CD4-positive, alpha-beta T cell treated with Interleukin-17A for 4 hours (primary cell): Measurements from ENCODE around the gene LRTM2.
"Not testable (repeated sequence)": the region's sequence is repeated elsewhere in the genome, so short reads cannot be mapped to it uniquely, and the experiment has no call there.

Experiments used
- DNase-seq: peaks from one replicate; pipeline ENCODE4 v3.0.0-alpha.2; 2020; ENCODE audit warnings: mixed read lengths

Gene LRTM2

DNA sequence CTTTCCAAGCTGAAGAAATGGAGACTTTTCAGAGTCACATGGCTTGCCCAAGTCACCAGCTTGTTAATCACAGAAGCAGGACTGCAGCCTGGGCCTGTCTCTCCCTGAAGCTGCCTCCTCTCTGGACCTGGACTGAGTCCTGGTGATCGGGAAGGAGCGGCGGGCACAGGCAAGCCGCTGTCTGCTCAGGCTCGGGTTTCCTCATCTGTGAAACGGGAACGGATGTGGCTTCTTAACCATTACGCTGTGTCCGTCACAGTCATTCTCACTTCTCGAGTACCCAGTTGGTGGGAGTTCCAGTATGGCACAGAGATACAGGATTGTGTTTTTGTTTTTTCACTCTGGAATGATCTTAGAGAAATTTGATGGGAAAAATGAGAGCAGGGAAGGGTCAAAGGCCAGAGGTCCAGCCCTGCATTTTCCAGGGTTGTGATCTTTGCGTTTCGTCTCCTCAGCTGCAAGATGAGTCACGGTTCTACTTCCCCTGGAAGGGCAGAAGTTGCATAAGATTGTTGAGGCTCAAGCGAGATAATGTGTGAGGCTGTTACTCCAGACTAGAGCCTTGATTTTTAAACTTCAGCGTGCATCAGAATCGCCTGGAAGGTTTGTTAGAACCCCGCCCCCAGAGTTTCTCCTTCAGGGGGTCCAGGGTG lies 7.6 kb upstream of the LRTM2 start:
- DNase-seq, result no peak

DNA sequence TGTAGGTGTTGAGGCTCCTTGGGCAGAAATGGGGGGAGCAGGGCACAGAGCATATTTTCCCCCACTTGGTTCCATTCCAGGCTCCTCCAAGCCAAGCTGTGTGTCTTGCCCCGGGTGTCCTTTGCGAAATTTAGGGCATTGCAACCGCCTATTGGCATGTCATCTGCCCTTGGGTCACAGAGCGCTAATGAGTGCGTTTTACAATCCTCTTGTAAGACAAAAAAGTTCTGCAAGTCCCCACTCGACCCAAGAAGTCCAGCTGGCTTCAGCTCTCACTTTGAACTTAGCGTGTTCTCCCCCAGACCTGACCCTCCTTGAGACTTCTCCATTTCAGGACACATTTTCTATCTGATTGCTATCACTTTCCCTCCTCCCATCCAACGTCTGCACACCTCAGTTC lies 6.1 kb upstream of the LRTM2 start:
- DNase-seq, result no peak

DNA sequence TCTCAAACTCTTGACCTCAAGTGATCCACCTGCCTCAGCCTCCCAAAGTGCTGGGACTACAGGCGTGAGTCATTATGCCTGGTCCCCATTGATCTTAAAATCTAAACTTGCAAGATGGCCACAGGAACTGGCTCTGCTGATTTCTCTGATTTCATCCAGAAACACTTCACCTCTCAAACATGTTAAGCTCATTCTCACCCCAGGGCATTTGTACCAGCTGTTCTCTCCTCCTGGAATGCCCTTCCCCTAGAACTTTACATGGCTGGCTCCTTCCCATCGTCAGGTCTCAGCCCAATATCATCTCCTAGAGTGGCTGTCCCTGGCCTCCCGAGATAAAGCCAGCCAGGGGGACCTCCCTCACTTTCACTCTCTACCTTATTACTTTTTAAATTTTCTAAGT lies 5.3 kb upstream of the LRTM2 start:
- DNase-seq, result no peak

DNA sequence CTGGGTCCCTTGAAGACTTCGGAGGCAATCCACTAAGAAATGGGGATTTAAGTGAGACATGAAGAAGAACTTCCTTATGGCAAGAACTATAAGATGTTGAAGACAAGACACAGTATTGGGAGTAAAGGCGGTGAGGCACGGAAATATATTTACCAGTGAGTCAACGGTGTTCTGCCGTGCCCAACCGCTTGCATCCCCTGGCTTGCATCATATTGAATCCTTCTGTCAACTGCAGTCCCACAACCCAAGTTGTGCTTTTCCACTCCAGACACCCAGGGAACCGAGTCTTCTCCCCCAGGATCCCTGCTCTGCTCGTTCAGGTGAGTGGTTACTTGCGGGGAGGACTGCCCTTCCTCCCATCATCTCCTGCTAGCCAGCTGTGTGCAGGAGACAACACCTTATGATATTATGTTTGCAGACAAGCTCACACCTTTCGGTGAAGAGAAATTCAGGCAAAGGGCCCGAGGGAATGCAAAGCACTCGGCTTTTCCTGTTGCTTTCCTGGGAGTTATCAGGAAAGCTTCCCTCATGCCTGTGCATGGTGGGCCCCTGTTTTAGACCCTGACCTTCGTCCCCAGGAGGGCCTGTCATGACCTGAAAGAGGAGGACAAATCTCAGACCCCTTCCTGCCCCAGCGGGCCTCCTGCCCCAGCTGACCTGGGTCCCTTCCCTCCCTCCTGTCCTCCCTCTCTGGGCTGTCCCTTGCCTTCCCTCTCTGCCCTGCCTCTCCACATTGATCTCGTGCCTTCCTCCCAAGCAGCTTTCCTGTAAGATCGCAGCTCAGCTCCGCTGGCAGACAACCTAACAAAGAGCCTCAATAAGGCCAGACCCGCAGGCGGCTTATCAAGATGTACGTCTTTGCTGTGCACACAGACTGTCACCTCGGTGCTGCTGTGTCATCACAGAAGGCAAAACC lies 4.3 kb upstream of the LRTM2 start:
- no peak for DNase-seq

DNA sequence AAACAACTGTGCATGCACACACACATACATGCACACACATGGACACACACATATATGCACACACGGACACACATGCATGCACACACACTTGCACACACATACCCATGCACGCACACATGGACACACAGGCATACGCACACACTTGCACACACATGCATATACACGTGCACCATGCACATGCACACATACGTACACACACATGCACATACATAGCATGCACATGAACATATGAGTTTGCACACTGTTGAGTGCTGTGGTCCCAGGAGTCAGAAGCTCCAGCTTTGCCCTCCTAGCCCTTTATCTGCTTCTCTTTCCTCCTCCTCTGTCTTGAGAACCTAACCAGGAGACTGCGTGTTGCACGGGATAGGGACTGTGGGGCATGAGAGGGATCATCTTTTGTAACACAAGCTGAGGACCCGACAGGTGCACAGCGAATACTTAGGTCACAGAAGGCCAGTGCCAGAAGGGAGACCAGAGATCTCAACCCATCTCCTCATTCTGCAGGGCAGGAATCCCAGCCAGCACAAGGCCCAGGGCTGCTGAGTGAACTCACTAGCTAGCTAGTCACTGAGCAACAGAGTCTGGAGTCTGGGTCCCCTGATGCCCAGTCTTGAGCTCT lies 3.5 kb upstream of the LRTM2 start:
- no peak for DNase-seq

DNA sequence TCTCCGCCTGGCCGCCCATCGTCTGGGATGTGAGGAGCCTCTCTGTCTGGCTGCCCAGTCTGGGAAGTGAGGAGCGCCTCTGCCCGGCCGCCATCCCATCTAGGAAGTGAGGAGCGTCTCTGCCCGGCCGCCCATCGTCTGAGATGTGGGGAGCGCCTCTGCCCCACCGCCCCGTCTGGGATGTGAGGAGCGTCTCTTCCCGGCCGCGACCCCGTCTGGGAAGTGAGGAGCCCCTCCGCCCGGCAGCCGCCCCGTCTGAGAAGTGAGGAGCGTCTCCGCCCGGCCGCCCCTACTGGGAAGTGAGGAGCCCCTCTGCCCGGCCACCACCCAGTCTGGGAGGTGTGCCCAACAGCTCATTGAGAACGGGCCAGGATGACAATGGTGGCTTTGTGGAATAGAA lies 2.4 kb upstream of the LRTM2 start:
- not testable (repeated sequence) for DNase-seq

DNA sequence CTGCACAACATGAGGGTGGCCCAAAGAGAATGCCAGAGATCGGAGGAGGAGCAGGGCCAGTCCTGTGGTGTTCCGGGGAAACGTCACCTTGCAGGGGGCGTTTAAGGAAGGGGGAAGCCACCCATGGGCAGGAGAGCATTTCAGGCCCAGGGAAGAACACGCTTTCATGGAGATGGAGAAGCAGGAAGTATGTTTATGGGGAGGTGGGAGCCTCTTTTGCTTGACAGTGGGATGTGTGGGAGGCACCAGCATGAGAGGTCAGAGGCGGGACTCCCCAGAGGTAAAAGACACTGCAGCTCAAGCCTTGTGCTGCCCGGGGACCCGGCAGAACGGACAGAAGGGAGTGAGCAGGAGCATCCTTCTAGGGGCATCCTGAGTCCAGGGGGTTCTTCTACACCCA lies 1.3 kb upstream of the LRTM2 start:
- DNase-seq, result no peak

DNA sequence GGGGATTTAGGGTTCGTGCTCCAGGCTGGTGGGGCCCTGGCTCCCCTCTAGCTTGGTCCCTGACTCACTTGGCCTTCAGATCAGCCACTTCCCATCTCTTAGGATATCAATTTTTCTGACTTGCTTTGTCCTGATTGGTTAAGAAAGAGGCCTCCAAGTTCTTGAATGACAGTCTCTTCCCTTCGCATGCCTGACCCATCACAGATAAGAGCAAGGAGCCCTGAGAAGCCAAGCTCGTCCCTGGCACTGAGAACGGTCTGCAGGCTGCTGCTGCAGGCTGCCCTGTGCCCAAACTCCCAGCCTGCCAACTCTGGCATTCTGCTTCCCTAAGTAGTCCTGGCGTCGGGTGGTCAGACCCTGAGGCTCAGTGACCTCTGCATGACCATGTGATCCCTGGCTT lies 794 bp upstream of the LRTM2 start:
- no peak for DNase-seq

DNA sequence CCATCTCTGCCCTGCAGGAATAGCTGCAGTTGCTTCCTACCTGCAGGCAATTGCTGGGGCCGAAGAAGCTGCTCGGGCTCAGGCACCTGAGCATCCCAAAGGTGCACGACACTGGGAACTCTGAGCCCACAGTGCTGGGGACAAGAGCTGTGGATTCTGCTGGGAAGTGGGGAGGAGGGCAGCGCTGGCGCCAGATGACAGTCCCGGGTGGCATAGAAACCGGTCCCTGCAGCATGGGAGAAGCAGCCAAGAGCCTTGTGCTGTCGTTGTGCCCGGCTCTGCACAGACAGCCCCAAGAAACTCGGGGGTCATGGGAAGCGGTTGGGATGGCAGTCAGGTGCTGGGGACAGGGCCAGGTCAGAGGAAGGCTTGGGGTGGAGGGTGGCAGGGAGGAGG lies 529 bp downstream of the LRTM2 start:
- DNase-seq, result no peak

DNA sequence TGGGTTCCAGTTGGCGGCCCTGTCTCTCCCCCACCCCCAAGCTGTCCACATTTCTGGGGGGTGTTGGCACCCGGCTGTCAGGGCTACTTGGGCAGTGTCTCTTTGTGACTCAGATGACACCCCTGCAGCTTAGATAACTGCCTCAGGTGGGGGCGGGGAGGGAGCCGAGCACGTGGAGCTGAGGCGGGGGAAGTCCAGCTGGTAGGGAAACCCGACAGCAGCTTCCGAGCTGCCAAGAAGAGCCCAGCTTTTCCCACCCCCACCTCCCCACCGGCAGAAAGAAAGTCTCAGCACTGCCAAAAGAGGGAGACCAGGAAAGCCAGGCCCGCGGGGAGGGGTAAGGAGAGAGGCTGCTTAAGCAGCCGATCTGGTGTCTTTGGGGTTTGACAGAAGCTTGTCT lies 1.4 kb downstream of the LRTM2 start:
- DNase-seq, result no peak

DNA sequence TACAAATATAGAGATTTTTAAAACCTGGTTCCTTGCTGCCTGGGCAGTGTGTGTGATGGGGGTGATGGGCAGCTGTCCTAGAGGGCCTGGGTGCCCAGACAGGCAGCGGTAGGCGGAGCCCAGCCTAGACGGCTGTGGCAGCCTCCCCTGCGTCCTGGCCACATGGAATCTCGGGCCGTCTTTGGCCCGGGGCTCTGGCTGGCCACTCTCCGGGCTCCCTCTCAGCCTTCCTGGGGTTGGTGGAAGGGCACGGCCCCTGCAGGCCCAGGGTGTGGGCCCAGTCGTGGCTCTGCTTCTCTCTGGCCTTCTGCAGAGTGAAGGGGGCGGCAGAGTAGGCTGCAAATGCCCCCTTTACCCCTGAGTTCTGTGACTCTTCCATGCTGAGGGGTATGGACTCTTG lies 2.3 kb downstream of the LRTM2 start:
- no peak for DNase-seq

DNA sequence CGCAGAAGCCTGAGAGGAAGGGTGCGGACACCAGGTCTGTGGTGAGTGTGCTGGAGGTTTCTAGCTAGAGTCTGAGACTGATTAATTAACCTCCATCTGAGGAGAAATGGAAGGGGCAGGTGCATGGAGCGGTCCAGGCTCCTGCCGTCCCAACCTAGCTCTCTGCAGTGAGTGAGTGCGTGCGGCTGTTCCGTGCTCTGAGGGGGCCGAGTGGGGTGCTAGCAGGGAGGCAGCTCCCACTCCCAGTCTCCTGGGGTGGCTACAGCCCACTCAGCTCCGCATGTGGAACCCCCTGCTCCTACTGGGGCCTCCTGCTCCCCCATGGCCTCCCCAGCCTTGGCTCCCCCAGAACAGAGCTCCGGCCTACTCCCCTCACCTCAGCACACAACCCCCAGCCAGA lies 2.9 kb downstream of the LRTM2 start:
- DNase-seq, result no peak

DNA sequence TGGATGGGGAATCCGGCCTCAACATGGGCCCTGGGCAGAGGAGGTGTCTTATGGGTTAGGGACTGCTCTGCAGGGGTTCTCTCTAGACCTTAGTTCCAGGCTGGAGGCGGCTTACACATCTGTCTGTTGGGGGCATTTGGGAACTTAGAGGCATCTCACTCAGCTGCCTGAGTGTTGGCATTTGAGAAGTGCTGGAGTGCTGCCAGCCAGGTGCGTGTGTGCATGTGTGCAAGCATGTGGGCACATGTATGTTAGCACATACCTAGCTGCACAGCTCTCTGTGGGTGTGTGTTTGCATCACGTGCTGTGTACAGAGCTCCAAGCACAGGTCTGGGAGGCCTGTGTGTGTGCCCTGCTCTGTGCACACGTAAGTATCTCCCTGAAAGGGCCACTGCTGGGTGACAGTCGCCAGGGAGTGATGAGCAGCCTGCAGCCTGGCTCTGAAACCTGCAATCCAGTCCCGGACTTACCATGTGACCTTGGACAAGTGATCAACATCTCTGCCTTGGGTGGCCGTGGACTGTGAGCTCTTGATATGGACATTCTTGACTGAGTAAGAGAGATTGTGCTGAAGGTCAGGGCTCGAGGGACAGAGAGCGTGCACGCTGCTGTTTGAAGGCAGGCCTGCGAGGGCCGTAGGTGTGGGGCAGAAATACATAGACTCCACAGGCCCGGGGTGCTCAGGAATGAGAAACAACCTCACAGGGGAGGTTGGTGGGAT lies 5.2 kb downstream of the LRTM2 start:
- DNase-seq, result no peak

DNA sequence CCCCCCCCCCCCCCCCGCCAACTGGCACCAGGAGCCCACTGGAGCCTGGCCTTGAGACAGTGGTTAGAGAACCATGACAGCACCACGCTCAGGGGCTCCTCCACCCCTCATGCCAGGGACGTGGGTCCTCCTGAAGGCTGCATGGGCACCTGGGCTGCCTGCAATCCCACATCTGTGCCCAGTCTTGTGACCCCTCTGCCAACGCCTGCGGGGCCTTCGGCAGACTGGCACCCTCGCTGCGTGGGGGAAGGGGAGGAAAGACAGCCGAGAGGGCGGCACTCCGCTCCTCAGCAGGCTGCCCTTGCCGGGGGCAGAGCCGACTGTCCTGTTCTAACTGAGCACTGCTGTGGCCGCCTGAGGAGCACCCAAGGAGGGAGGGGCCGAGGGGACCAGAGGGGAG lies 6.0 kb downstream of the LRTM2 start:
- DNase-seq, result no peak

DNA sequence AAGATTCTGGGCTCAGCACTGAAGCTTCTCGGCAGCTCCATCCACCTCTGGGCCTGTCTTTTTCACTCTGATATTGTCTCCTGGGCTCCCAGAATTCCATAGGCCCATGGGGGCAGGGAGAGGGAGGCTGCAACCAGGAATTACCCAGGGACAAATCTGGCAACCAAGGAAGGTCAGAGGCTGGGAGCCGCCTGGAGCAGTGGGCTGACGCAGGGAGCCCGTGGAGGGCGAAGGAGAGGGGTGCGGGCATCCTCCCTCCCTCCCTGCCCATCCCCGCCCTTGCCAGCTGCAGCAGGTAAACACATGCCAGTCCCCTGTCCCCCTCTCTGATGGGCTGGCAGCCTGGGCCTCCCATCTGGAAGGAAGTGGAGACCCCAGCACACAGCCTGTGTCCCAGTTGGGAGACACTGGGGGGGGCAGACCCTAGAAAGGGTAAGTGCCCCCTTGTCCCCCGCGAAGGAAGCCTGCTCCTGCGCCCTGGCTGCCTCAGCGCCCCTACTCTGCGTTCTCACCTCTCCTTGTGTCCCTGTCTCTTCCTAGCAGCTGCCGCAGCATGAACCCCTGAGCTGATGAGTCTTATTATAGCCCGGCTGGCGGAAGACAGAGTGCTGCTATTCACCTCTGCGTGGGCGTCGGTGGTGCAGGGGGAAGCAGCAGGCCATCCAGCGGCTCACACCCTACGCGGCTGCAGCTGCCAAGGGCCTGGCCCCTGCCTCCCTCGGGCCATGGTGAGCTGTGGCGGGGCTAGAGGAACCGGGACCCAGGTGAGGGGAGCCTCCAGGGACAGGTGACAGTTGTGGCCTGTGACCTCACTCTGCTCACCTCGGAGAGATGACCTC lies 6.7 kb downstream of the LRTM2 start:
- DNase-seq, result no peak

DNA sequence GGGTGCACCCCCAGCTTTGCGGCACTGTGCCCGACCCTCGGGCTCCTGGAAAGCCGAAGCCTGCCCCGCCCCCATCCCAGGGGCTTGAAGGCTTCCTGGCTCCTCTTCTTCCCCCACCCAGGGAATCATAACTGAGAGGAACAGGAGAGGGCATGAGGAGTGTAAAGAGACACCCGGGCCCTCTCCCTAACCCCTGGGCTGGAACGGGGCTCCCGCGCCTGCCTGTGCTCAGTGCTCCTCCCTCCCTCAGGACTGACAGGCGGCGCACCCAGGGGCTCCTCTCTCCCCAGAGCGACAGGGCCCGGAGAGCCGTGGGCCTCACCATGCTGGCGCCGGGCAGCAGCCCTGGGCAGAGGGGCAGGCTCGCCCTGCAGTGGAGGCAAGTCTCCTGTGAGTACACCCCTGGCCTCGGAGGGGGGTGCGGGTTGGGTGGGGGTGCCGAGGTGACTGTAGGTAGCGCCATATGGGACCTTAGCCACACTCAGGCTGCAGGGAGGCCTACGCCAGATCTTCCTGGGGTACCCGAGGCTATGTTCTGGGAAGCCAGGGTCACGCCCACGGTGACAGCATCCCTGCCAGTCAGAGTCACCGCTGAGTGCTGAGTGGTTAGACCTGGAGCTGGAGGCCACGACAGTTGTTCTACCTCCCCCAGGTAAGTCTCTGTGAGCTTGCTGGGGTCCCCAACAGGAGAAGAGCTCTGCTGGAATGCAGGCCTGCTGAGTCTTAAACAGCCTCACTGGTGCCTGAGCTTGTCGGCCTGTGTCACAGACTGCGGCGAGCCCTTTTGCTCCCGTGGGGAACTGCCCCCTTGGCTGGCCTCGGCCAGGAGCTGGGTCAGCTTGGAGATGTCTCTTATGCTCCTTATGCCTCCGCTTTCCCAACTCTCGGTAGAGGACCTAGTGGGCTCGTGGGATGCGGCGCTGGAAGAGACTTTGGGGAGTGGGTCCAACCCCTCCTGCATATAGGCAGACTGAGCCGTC lies 7.8 kb downstream of the LRTM2 start:
- DNase-seq, result no peak

DNA sequence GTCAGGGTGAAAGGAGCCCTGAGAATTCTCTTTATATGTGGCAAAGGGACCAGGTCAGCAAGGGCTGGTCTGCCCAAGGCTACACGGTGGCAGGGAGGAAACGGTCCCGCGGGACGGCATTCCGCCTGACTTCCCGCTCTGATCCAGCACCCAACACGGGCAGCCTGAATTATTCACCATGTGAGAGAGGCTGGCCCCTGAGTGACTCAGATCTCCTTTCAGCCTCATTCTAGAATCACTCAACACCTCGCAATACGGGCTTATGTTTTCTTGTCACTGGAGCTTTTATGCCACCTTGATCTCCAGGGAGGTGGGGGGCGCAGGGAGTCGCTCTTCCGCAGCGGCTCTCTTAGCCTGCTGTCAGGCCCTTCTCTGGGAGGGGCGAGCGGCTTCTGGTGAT lies 8.5 kb downstream of the LRTM2 start:
- DNase-seq, result no peak

DNA sequence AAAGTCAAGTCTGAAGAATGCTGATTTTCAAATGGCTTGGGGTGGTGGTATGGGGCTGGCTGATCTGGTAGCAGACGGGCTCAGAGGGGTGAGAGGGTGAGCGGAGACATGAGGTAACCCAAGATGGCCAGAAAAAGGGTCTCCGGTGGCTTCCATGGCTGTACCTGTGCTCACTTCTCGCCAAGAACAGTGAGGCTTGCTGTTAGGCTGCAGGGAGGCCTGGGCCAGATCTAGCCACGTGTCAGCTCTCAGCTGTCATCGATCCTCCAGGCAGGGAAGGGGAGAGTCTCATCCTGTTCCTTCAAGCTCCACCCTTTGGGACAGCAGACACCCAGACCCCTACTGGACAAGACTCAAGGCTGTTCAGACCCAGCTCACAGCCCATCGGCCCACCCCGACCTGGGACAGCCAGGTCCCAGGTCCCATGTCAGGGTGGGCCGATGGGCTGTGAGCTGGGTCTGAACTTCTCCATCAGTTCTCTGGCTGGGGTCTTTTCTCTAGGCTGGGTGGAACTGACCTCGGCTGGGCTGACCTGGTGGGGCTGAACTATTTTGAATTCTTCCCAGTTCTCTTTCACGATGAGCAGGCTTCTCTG lies 9.0 kb downstream of the LRTM2 start:
- no peak for DNase-seq

DNA sequence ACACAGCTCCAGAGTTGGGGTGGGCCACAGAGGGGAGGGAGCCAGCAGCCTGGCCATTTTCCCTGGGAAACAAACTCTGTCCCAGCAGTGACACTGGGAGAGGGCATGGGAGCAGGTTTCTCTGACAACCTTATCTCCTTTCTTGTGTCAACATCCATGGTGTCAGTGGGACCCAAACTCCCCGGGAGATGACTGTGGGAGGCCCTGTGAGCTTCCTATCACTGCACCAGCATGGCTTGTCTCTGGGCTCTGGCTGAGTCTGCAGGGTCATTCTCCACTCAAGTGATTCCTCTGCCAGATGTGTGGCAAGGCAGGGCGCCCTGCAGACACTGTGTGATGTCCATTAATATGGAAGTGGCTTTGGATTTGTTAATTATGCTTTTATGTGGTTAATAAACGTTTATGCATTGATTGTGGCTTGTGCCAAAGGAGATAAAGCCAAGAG lies 10.1 kb downstream of the LRTM2 start:
- DNase-seq, result no peak
